ENCODE results near the gene CITED4. TPM values are rescaled to one million over a fixed set of nuclear protein-coding genes. Genes with fewer than 3 reads are reported as not detected.
A peak's percentile ranks its signal among the peaks of the same experiment; 100 is the strongest.

Gene CITED4
- total RNA-seq, 2 donors from 2014 or later = 8.3 to 9.5 TPM

DNA sequence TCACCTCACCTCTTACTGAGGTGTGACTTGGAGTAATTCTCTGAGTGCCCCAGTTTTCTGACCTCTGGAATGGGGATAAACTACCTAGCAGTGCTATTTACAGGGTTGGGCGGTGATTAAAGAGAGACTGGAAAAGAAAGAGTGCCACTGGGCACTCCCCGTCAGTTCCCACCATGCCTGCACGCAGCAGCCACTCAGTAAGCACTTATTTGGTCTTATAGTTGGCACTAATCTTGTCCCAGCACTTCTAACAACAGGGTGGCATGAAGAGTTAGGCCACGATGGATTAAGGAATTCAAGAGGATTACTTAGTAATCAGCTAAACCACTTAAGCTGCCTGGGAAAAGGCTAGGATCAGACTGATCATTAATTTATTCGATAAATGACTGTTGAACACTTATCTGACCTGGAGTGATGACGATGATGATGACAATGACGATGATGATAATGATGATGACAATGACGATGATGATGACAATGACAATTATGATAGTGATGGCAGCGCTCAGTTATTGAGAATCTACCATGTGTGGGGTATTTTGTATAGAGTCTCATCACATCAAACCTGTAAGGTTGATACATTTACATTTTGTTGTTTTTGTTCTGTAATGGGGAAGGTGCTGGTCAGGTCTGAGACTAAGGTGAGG is 5.4 kb downstream of the CITED4 start:
- no peak for DNase-seq (ENCODE audit: low spot score)
- intact Hi-C loops (cut with DNase I) = no loop called here

DNA sequence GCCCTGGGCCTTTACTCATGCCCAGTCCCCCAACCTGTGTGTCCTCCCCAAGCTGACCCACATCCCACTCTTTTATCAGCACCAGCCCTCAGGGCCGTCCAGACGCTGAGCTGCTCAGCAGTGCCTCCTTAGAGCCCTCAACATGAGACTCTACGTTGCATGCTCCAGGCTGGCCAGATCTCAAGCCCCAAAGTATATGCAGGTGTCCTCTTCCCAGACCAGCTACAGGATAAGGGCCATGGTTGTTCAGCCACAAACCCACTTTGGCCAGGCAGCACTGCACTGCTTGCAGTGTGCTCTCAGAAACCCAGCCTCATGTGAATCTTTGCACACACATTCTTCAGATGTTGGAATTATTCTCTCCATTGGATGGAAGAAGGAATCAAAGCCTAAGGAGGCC is 6.0 kb downstream of the CITED4 start:
- no peak for DNase-seq (ENCODE audit: low spot score)
- intact Hi-C loops (cut with DNase I) = no loop called here

DNA sequence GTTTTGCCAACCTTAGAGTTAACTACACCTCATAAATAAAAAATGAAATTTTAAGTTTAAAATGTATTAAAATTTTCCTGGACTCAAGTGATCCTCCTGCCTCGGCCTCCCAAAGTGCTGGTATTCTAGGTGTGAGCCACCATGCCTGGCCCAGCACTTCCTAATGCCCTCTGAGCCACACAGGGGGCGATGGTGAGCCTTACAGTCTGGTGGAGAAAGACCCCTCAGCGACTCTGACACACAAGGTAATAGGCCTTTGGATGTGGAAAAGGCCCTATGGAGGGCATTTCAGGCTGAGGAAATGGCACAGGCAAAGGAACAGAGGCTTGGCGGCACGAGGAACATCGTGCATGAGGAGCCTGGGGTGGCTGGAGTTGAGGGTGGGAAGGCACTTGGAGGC is 6.7 kb downstream of the CITED4 start:
- no peak for DNase-seq (ENCODE audit: low spot score)
- intact Hi-C loops (cut with DNase I) = no loop called here

GRCh38 chr1:40853885-40854170 is 8.3 kb downstream of the CITED4 start:
- no peak for DNase-seq (ENCODE audit: low spot score)
- intact Hi-C loops (cut with DNase I) = loop anchor here in 1 of 2 donors (5.0 kb wide), 1 partner anchor 82 kb away; no protein-coding TSS in a partner anchor

- DNase-seq (ENCODE audit: low spot score) = no peak
- intact Hi-C loops (cut with DNase I) = loop anchor here in 1 of 2 donors (5.0 kb wide), 1 partner anchor 81 kb away; no protein-coding TSS in a partner anchor
Observed at GRCh38 chr1:40853113-40853884, 8.9 kb downstream of the CITED4 start.

DNA sequence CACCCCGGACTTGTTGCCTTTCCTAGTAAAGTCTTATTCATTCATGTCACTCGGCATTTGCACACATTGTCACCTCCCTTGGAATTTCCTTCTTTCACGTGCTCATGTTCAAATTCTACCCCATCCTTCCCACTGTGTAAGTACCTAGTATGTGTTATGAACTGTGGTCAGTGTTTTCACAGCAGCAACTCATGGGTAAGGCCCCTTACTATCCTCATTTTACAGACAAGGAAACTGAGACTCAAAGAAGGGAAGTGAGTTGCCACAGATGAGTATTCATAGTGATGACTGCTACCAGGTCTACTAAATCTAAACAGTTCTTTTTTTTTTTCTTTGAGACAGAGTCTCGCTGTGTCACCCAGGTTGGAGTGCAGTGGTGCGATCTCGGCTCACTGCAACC is 10.5 kb downstream of the CITED4 start:
- no peak for DNase-seq (ENCODE audit: low spot score)
- intact Hi-C loops (cut with DNase I) = loop anchor here in 1 of 2 donors (5.0 kb wide), 1 partner anchor 79 kb away; no protein-coding TSS in a partner anchor

DNA sequence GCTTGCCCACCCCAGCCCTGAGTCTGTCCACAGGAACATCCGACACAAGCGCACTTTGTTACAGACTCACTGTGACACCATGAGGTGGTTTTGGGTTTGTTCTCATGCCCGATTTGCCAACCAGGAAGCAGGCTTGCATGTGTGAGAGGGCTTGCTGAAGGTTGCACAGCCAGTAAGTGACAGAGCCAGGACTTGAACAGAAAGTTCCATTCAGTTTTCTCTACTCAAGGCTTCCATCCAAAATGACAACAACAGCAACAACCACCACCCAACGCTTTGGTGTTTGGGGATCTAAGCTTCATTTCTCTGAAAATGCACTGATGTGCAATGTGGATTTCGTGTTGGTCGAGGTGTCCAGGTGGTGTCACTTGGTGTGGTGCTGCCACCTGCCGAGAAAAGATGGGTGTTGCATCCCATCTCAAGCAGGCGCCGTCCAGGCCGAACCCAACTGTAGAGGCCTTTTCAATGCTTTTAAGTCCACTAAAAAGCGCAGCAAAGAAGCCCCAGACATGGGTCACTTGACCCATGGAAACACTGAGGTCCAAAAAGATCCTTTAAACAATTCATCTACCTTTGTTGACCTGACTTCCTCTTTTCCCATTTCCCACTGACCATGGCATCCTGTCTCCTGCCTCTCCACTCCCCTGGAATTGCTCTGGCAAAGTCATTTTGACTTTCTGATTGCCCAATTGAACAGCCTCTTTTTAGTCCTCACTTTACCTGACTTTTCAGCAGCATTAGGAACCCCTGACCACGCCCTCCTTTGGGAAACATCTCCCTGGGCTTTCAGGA is 12.2 kb downstream of the CITED4 start:
- intact Hi-C loops (cut with DNase I) = loop anchor here (1.0 to 10.0 kb wide), 5 partner anchors 32 to 245 kb away; no protein-coding TSS in a partner anchor
- DNase-seq (ENCODE audit: low spot score) = peak; percentile 89

DNA sequence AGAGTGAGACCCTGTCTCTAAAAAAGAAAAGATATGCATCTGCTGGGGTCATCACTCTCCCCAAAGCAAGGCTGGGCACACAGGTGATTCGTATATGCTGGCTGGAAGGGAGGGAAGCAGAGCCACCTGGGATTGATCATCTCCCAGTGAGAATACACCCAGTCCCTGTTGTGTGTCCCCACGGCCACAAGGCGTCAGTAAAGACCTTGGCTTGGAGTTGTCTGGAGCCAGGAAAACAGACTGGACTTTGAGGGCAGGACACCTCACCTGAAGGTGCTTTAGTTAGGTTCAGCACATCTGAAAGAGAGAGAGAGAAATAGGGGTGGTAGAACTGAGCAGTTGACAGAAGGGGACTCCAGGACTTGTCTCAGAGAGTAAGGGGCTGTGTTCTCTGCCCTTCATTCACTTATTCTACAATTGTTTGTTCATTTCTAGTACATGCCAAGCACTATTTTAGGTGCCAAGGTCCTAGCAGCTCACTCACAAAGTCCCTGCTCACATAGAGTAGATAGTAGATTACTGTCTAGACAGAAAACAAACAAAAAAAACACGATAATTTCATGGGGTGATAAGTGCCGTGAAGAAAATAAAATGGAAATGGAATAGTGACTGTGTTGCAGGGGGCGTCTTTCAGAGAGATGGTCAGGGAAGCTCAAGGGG is 13.5 kb downstream of the CITED4 start:
- intact Hi-C loops (cut with DNase I) = loop anchor here (5.0 to 10.0 kb wide), 3 partner anchors 104 to 244 kb away; no protein-coding TSS in a partner anchor
- DNase-seq (ENCODE audit: low spot score) = no peak

GRCh38 chr1:40847023-40847745 is 15.0 kb downstream of the CITED4 start:
- DNase-seq (ENCODE audit: low spot score) = no peak
- intact Hi-C loops (cut with DNase I) = loop anchor here (5.0 to 10.0 kb wide), 3 partner anchors 105 to 242 kb away; no protein-coding TSS in a partner anchor

DNA sequence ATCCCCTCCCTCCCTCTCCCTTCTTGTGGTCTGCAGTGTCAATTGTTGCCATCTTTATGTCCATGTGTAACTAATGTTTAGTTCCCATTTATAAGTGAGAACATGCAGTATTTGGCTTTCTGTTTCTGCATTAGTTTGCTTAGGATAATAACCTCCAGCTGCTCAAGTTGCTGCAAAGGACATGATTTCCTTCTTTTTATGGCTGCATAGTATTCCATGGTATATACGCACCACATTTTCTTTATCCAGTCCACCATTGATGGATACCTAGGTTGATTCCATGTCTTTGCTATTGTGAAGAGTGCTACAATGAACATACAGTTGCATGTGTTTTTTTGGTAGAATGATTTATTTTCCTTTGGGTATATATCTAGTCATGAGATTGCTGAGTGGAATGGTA is 16.3 kb downstream of the CITED4 start:
- intact Hi-C loops (cut with DNase I) = loop anchor here (2.0 to 10.0 kb wide), 4 partner anchors 73 to 241 kb away; no protein-coding TSS in a partner anchor
- no peak for DNase-seq (ENCODE audit: low spot score)

GRCh38 chr1:40844887-40845878 is 17.0 kb downstream of the CITED4 start:
- DNase-seq (ENCODE audit: low spot score) = no peak
- intact Hi-C loops (cut with DNase I) = loop anchor here (2.0 to 10.0 kb wide), 4 partner anchors 72 to 240 kb away; no protein-coding TSS in a partner anchor

- intact Hi-C loops (cut with DNase I) = loop anchor here (2.0 to 10.0 kb wide), 2 partner anchors 71 to 239 kb away; no protein-coding TSS in a partner anchor
- DNase-seq (ENCODE audit: low spot score) = no peak
Observed at GRCh38 chr1:40844079-40844478, 18.1 kb downstream of the CITED4 start.

DNA sequence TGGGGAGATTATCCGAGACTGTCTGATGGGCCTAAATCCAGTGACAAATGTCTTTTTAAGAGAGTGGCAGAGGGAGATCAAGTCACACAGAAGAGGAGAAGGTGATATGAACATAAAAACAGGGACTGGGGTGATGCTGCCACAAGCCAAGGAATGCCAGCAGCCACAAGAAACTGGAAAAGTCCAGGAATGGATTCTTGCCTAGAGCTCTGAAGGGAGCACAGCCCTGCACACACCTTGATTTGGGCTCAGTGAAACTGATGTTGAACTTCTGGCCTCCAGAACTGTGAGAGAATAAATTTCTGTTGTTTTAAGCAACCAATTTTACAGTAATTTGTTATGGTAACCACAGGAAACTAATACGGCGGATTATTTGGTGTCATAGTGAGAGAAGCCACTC is 19.5 kb downstream of the CITED4 start:
- no peak for DNase-seq (ENCODE audit: low spot score)
- intact Hi-C loops (cut with DNase I) = loop anchor here in 1 of 2 donors (10.0 kb wide), 1 partner anchor 238 kb away; no protein-coding TSS in a partner anchor

GRCh38 chr1:40842207-40842606 is 20.0 kb downstream of the CITED4 start:
- DNase-seq (ENCODE audit: low spot score) = no peak
- intact Hi-C loops (cut with DNase I) = loop anchor here in 1 of 2 donors (10.0 kb wide), 1 partner anchor 237 kb away; no protein-coding TSS in a partner anchor

DNA sequence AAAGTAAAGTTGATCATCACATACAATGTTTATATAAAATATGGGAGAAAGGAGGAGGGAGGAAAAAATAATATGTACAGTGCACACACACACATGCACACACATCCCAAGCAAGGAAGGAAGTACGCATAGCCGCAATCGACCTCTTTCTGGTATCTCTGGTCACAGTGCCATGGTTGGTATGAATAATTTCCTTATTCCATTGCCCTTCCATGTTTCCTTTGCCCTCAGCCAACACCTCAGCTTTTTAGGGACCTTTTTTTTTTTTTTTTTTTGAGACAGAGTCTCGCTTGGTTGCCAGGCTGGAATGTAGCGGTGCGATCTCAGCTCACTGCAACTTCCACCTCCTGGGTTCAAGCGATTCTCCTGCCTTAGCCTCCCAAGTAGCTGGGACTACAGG is 20.6 kb downstream of the CITED4 start:
- intact Hi-C loops (cut with DNase I) = loop anchor here in 1 of 2 donors (10.0 kb wide), 1 partner anchor 237 kb away; no protein-coding TSS in a partner anchor
- no peak for DNase-seq (ENCODE audit: low spot score)

- intact Hi-C loops (cut with DNase I) = loop anchor here in 1 of 2 donors (10.0 kb wide), 1 partner anchor 236 kb away; no protein-coding TSS in a partner anchor
- peak; percentile 5 for DNase-seq (ENCODE audit: low spot score)
Observed at GRCh38 chr1:40840526-40841323, 21.4 kb downstream of the CITED4 start.

All from posterior vena cava (tissue), 2 donors.